ENCODE measurements around the gene DEGS1.

The DEGS1 gene

GRCh38 chr1:224157316-224157715, 25.7 kb upstream of the DEGS1 start:
- Histone ChIP-seq H3K27ac (no peak overlapping the region), H3K4me3 (no peak overlapping the region)
- DNase-seq (ENCODE audit: low spot score): no peak
- TF ChIP-seq CTCF (IDR thresholded peaks at IDR 0.05): no peak

GRCh38 chr1:224159541-224159940, 23.5 kb upstream of the DEGS1 start:
- no peak for DNase-seq (ENCODE audit: low spot score)
- no peak overlapping the region for H3K4me3 ChIP-seq
- TF ChIP-seq CTCF (IDR thresholded peaks at IDR 0.05): no peak

GRCh38 chr1:224160171-224160682, 22.8 kb upstream of the DEGS1 start:
- no peak for TF ChIP-seq CTCF (IDR thresholded peaks at IDR 0.05)
- Histone ChIP-seq H3K27ac (no peak overlapping the region), H3K4me3 (no peak overlapping the region)
- no peak for DNase-seq (ENCODE audit: low spot score)

More at GRCh38 chr1:224159541-224159940, 23.5 kb upstream of the DEGS1 start:
- no peak overlapping the region for H3K27ac ChIP-seq

- H3K4me3 ChIP-seq: no peak overlapping the region
- no peak for DNase-seq (ENCODE audit: low spot score)
- H3K27ac ChIP-seq: no peak overlapping the region
- TF ChIP-seq CTCF (IDR thresholded peaks at IDR 0.05): no peak
These were observed 20.3 kb upstream of the DEGS1 start for GRCh38 chr1:224162768-224163167.

GRCh38 chr1:224163311-224163710, 19.7 kb upstream of the DEGS1 start:
- no peak for DNase-seq (ENCODE audit: low spot score)
- TF ChIP-seq CTCF (IDR thresholded peaks at IDR 0.05): no peak
- no peak overlapping the region for H3K4me3 ChIP-seq
- no peak overlapping the region for H3K27ac ChIP-seq

- TF ChIP-seq CTCF (IDR thresholded peaks at IDR 0.05): no peak
- Histone ChIP-seq H3K4me3 (peak overlapping the region; percentile 35), H3K27ac (peak overlapping the region; percentile 23 to 74)
- no peak for DNase-seq (ENCODE audit: low spot score)
These were observed 14.1 kb upstream of the DEGS1 start for GRCh38 chr1:224168859-224169380.

- TF ChIP-seq CTCF (IDR thresholded peaks at IDR 0.05): no peak
- no peak overlapping the region for H3K4me3 ChIP-seq
- no peak for DNase-seq (ENCODE audit: low spot score)
- peak overlapping the region in 1 of 2 donors; percentile 74 for H3K27ac ChIP-seq
These were observed 13.2 kb upstream of the DEGS1 start for GRCh38 chr1:224169718-224170270.
